ENCODE results near the gene RBM26.

Gene RBM26

GRCh38 chr13:79273045-79273444 lies 133.0 kb downstream of the RBM26 start:
- TF ChIP-seq, protein P1, sequence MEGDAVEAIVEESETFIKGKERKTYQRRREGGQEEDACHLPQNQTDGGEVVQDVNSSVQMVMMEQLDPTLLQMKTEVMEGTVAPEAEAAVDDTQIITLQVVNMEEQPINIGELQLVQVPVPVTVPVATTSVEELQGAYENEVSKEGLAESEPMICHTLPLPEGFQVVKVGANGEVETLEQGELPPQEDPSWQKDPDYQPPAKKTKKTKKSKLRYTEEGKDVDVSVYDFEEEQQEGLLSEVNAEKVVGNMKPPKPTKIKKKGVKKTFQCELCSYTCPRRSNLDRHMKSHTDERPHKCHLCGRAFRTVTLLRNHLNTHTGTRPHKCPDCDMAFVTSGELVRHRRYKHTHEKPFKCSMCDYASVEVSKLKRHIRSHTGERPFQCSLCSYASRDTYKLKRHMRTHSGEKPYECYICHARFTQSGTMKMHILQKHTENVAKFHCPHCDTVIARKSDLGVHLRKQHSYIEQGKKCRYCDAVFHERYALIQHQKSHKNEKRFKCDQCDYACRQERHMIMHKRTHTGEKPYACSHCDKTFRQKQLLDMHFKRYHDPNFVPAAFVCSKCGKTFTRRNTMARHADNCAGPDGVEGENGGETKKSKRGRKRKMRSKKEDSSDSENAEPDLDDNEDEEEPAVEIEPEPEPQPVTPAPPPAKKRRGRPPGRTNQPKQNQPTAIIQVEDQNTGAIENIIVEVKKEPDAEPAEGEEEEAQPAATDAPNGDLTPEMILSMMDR (IDR thresholded peaks at IDR 0.05; ENCODE audit: control insufficient read depth, extremely low read depth, insufficient read depth) = no peak
- DNase-seq (ENCODE audit: low read depth) = no peak

GRCh38 chr13:79271616-79272015 lies 134.4 kb downstream of the RBM26 start:
- DNase-seq (ENCODE audit: low read depth) = no peak
- no peak overlapping the region for H3K4me3 ChIP-seq (ENCODE audit: low read depth, low read length)
- TF ChIP-seq, protein P1 (IDR thresholded peaks at IDR 0.05; ENCODE audit: control insufficient read depth, extremely low read depth, insufficient read depth) = no peak

More at GRCh38 chr13:79273045-79273444, 133.0 kb downstream of the RBM26 start:
- H3K4me3 ChIP-seq (ENCODE audit: low read depth, low read length) = no peak overlapping the region

DNA sequence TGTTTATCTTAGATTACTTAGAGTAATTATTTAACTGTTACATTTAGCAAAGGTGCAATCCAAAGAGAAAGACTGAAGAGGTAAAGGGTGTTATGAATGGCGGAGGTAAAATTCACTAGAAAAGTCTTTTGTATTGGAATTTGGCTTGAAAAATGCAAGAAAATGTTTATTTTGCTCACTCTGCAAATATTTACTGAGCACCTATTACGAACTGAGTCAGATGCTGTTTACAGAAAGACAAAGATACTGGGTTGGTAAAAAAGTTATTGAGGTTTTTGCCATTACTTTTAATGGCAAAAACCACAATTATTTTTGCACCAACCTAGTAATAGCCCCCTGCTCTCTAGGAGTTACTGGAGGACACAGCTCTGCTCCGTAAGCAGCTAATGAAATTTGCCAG lies 135.2 kb downstream of the RBM26 start:
- TF ChIP-seq, protein P1 (IDR thresholded peaks at IDR 0.05; ENCODE audit: control insufficient read depth, extremely low read depth, insufficient read depth) = no peak
- no peak overlapping the region for H3K4me3 ChIP-seq (ENCODE audit: low read depth, low read length)
- DNase-seq (ENCODE audit: low read depth) = no peak

Measured in LNCaP clone FGC (cell line).